ENCODE results near the gene ZFHX3. TPM values are rescaled to one million over a fixed set of nuclear protein-coding genes. Genes with fewer than 3 reads are reported as not detected.

ZFHX3 gene
- polyA plus RNA-seq, 1 experiment, result 2.2 TPM

DNA sequence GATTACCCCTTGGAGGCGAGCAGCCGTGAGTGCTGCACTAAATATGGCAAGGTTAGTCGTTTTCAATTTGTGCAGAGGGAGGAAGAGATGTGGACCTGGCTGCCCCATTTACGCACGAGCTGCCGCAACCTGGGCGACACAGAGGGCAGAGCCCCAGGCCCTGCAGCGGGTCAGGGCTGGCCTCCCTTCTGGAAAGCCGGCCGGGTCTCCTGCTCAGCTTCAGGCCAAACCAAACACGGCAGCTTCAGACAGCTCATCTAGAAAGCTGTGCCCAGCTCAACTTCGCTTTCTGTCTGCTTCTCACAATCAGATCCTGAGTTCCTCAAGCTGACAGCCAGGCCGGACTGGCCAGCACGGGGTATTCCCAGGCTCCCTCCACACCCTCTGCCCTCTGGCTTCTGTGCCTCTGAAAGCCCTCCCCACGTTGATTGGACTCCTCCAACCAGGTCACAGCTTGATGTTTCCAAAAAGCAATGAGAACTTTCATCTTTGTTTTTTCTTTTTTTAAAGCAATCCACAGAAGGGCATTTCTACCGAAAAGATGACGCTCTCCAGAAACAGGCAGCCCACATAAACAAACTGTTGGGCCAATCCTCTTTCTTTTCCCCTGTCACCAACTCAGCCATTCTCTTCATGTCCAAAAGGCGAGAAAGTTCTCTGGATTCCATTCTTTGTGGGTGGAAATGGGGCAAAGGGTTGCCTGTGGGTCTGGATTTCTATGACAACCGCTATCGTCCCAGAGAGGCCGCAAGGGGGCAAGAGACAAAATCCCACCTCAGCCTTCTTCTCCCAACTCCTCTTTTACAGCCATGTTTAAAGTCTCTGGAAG lies 189.0 kb downstream of the ZFHX3 start:
- no peaks in the 10 kb centered on the region for H3K27me3 ChIP-seq (ENCODE audit: control insufficient read depth, insufficient read depth, low read length)
- CTCF ChIA-PET, result interaction anchor here (0.5 to 1.0 kb wide), 4 partner anchors 23 to 73 kb away, joined by 3 to 4 read pairs (median 3); no protein-coding TSS in a partner anchor
- DNase-seq (ENCODE audit: low read depth), result no peak
- TF ChIP-seq CTCF (IDR thresholded peaks at IDR 0.05; ENCODE audit: insufficient read depth, low read depth, low read length), result no peak
- no peaks in the 10 kb centered on the region for H3K36me3 ChIP-seq (ENCODE audit: control insufficient read depth, insufficient read depth, low read length)
- no peak overlapping the region for H3K4me3 ChIP-seq (ENCODE audit: low read depth, low read length)
- POLR2A ChIA-PET, result no interaction called here

DNA sequence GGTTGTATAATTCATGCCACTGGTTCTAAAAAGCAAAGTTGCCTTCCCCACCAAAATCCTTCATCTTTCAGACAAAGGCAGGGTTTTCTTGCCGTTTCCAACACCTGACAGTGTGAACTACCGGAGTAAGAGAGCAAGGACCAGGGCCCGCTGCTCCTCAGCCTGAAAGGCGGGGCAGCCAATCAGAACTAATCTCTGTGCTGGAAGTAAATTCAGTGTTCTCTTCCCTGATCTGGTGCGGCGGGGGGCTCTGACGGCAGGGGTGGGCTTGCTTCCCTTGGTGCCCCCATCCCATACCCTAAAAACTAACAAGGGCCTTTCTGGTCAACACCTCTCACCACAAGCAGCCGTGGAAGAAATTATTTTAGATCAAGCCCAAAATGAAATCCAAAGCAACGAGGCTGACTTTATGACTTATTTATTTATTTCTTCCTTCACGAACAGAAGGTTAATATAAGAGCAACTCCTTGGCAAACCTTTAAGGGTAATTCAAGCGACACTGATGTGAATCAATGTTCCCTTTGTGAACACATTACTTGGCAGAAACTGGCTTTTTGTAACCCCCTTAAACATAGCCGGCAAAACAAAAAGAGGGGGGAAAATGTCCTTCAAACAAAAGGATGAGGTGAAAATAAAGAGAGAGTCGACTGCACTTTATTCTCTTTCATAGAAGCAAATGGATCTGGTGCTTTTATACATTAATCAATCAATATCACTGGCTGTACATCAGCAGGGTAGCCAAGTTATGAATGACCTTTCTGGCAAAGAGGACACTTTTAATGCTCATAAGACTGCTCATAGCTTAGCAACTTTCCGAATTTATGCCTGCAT lies 189.9 kb downstream of the ZFHX3 start:
- ChIA-PET CTCF (interaction anchor here (0.5 to 2.5 kb wide), 6 partner anchors 11 to 72 kb away, joined by 3 to 10 read pairs (median 4); no protein-coding TSS in a partner anchor), POLR2A (no interaction called here)
- H3K36me3 ChIP-seq (ENCODE audit: control insufficient read depth, insufficient read depth, low read length), result no peaks in the 10 kb centered on the region
- H3K27me3 ChIP-seq (ENCODE audit: control insufficient read depth, insufficient read depth, low read length), result no peaks in the 10 kb centered on the region
- no peak for TF ChIP-seq CTCF (IDR thresholded peaks at IDR 0.05; ENCODE audit: insufficient read depth, low read depth, low read length)
- DNase-seq (ENCODE audit: low read depth), result no peak
- H3K4me3 ChIP-seq (ENCODE audit: low read depth, low read length), result no peak overlapping the region

DNA sequence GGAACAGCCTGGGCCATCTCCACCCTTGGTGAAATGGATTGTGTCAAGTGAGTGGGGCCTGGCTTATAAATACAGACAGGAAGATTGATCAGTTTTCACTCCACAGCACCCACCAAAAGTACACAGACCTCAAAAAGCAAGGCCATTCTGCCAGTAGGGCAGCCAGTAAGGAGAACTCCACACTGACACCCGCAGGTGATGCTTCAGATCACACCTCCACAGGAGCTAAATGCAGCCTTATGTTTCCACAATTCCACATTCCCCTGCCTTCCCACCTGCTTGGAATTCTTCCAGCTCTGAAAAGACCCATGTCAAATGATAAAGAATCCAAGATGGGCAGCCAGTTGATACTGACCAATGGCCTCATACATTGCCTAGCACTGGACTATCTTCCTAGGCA lies 191.1 kb downstream of the ZFHX3 start:
- no peaks in the 10 kb centered on the region for H3K27me3 ChIP-seq (ENCODE audit: control insufficient read depth, insufficient read depth, low read length)
- H3K4me3 ChIP-seq (ENCODE audit: low read depth, low read length), result no peak overlapping the region
- peak; percentile 33 for TF ChIP-seq CTCF (IDR thresholded peaks at IDR 0.05; ENCODE audit: insufficient read depth, low read depth, low read length)
- ChIA-PET POLR2A (no interaction called here), CTCF (interaction anchor here (0.6 to 2.5 kb wide), 8 partner anchors 9 to 211 kb away, joined by 3 to 10 read pairs (median 3); no protein-coding TSS in a partner anchor)
- H3K36me3 ChIP-seq (ENCODE audit: control insufficient read depth, insufficient read depth, low read length), result no peaks in the 10 kb centered on the region
- DNase-seq (ENCODE audit: low read depth), result no peak

DNA sequence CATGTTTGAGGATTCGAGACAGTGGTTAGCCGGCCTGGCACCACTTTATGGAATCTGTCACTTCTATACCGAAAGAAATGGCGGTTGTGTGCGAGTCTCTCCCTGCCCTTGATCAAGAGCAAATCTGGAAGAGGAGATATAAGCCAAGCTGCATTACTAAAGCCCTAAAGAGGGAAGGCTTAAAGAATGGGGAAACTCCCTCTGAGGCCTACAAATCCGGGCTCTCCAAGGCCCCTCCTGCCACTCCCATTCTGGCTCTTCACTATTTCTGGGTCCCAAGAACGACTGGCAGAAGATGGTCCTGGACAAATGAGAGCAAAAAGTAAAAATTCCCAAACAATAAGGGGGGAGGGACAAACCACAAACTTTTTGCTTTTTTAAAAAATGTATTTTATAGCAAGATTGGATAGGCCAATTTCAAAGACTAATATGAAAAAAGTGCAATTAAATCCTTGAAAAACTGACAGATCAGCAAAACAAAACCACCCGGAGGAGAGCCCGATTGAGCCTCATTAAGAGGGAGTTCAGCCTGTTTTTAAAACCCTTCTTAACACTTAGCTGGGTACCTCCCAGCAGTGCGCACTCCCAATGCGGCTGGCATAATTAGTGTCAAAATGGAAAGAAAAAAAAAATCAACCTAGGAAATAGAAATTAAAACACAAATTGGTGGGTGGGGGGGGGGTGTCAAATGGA lies 193.5 kb downstream of the ZFHX3 start:
- H3K4me3 ChIP-seq (ENCODE audit: low read depth, low read length), result no peak overlapping the region
- H3K27me3 ChIP-seq (ENCODE audit: control insufficient read depth, insufficient read depth, low read length), result no peaks in the 10 kb centered on the region
- H3K36me3 ChIP-seq (ENCODE audit: control insufficient read depth, insufficient read depth, low read length), result no peaks in the 10 kb centered on the region
- no peak for TF ChIP-seq CTCF (IDR thresholded peaks at IDR 0.05; ENCODE audit: insufficient read depth, low read depth, low read length)
- POLR2A ChIA-PET, result no interaction called here
- DNase-seq (ENCODE audit: low read depth), result no peak
- CTCF ChIA-PET, result interaction anchor here (1.1 kb wide), 1 partner anchor 56 kb away, joined by 4 read pairs; no protein-coding TSS in a partner anchor
